Activated CD4-positive, alpha-beta memory T cell treated with anti-CD3 and anti-CD28 coated beads, Interleukin-2, amount 10 ng/mL, durations not matched to agents 7 days and 5 days (primary cell): ENCODE data around the gene MRPS9. TPM values are rescaled to one million over a fixed set of nuclear protein-coding genes. Genes with fewer than 3 reads are reported as not detected.

Experiments used
- total RNA-seq, 2 experiments: library from RNA; stranded (reverse); gene quantifications; one replicate each; pipeline ENCODE4 v1.2.3, GENCODE V29; 2021

MRPS9 gene
- total RNA-seq, 2 experiments from 2014 or later, result 19.8 to 20.6 TPM

Other genes starting within 250 kb of the MRPS9 start
- gene POU3F3, start 184.0 kb upstream of the MRPS9 start, total RNA-seq, result not detected
- not detected for gene GPR45, start 203.7 kb downstream of the MRPS9 start, total RNA-seq